GM18907 (cell line): ENCODE data around the gene CCDC27.
A peak's percentile ranks its signal among the peaks of the same experiment; 100 is the strongest.
"Not testable (repeated sequence)": the region's sequence is repeated elsewhere in the genome, so short reads cannot be mapped to it uniquely, and the experiment has no call there.

Experiments used
- ATAC-seq: cut with Tn5 transposase; IDR thresholded peaks from one replicate; pipeline ENCODE4 v1.9.1; 2021; ENCODE audit warnings: mild to moderate bottlenecking, moderate library complexity; ENCODE audit not compliant: unreplicated experiment

Gene CCDC27

GRCh38 chr1:3788756-3789420 is 36.6 kb downstream of the CCDC27 start:
- ATAC-seq: no peak

DNA sequence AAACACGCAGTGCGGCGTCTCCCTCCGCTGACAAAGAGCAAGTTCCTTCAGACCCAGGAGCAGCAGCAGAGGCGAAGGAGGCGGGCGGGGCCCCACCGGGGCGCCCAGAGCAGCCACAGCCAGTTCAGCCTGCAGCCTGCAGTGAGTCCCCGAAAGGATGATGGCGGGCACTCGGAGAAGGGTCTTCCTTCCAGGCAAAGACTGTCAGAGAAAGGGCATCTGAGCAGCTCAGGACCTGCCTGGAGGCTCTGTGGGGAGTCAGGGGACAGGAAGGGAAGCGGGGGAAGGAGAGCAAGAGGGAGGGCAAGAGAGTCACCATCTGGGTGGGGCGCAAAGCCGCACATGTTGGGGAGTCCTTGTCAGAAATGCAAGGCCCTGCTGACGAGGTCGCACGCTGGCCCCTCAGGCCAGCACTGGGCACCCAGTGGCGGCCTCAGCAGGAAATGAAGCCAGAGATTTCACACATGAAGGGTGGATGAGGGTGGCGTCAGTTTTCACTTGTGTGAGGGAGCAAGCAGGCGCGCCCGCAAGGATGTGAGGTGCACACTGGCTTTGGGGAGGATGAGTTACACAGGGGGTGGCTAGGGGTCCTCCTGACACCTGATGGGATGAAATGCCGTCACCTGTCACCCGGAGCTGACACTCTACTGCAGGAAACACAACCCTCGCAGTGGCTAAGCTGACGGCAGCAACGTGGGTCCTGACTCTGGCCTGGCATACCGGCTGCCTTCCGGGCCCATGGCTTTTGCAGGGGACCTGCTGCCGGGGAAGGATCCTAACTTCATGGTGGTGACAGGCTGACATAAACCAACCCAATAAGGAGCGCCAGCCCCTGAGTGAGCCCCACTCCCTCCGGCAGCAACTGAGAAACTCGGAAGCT is 37.4 kb downstream of the CCDC27 start:
- no peak for ATAC-seq

DNA sequence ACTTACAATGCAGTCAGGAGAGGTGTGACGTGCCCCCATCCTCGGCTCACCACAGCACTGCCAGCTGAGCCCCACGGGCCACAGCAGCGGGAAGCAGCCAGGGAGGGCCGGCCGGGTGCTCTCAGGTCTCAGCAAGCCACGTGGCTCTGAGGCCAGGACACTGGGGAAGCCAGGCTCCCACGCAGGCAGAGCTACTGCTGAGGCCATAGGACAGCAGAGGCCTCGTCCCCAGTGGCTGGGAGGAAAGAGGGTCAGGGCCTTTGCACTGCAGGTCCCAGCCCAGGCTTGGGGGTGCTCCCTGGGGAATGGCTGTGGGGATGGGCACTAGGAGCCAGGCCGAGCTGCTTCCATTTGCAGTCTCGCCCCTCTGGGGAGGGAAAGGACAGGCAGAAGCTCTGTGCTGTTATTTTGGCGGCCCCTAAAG is 38.3 kb downstream of the CCDC27 start:
- ATAC-seq: no peak

DNA sequence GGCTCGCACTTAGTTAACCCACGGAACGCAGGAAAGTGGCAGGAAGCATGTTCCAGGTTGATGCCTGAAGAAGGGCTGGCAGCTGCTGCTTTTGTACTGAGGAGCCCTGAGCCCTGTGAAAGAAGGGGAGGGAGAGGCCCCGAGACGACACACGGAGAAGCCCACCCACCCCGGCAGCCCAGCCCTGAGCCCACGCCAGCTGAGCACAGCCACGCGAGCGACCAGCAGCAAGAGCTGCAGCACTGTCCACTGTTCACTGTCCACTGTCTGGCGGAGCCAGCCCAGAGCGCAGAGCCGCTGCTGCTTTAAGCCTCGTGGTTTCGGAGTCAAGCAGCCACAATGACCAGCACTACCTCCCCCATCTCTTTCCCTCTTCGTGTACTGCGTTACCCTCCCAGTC is 38.7 kb downstream of the CCDC27 start:
- ATAC-seq: no peak

- ATAC-seq: peak; percentile 19
Observed at GRCh38 chr1:3795453-3796214, 43.4 kb downstream of the CCDC27 start.

- ATAC-seq: peak; percentile 94
Observed at GRCh38 chr1:3796215-3797061, 44.2 kb downstream of the CCDC27 start, which contains the start of gene LRRC47. Gene LRRC47 (minus strand): TSS chr1:3796498. CDS start chr1:3796476, 22 bp downstream.

DNA sequence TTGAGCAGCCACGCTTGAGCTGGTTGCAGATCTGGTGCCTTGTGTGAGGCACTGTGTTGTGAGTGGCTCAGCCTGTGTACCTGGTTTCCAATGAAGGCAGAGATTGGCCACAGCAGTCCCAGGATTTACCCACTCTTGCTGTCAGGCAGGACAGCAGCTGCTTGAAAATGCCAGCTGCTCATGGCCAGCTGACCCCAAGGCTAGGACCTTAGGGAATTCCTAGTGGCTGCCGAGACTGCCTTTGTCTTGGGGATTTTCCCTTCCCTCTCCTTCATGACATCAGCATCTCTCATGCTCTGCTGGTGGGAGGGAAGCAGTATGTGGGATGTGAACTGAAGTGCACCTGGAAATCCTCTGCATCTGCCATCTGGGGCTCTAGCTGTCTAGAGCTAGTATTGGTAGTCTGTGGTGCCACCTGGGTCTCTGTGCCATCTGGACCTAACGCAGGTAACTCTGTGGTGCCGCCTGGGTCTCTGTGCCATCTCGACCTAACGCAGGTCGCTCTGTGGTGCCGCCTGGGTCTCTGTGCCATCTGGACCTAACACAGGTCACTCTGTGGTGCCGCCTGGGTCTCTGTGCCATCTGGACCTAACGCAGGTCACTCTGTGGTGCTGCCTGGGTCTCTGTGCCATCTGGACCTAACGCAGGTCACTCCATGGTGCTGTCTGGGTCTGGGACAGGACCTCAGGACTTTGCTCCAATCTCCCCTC is 47.9 kb downstream of the CCDC27 start:
- ATAC-seq: no peak

DNA sequence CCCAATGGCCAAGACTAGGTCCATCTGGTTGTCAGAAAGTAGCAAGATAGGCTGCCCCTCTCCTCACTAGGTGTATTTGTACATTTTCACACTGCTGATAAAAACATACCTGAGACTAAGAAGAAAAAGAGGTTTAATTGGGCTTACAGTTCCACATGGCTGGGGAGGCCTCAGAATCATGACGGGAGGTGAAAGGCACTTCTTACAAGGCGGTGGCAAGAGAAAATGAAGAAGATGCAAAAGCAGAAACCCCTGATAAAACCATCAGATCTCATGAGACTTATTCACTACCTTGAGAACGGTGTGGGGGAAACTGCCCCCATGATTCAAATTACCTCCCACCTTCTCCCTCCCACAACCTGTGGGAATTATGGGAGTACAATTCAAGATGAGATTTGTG is 48.5 kb downstream of the CCDC27 start:
- not testable (repeated sequence) for ATAC-seq

- no peak for ATAC-seq
Observed at GRCh38 chr1:3803905-3804626, 51.8 kb downstream of the CCDC27 start.

DNA sequence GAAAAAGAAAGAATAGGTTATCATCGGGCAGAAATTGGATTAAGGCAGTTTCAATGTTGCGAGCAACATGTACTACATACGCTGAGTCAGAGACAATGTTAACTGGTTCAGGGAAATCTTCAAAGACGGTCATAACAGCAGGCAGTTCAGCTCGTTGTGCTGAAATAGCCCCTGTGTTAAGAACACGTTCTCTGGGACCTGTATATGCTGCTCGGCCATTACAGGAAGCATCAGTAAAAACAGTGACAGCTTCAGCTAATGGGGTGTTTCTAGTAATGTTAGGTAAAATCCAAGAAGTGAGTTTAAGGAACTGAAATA is 52.3 kb downstream of the CCDC27 start:
- not testable (repeated sequence) for ATAC-seq

GRCh38 chr1:3805038-3805437 is 52.8 kb downstream of the CCDC27 start:
- ATAC-seq: no peak

DNA sequence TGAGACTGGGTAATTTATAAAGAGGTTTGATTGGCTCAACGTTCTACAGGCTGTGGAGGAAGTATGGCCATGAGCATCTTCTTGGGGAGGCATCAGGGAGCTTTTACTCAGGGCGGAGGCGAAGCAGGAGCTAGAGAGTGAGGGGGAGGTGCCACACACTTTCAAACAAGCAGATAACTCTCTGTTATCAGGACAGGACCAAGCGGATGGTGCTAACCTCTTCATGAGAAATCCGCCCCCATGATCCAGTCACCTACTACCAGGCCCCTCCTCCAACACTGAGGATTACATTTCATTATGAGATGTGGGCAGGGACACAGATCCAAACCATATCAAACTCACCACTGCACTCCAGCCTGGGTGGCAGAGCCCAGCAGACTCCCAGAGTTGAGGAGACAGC is 55.5 kb downstream of the CCDC27 start:
- ATAC-seq: no peak

GRCh38 chr1:3809680-3810079 is 57.4 kb downstream of the CCDC27 start:
- ATAC-seq: no peak

DNA sequence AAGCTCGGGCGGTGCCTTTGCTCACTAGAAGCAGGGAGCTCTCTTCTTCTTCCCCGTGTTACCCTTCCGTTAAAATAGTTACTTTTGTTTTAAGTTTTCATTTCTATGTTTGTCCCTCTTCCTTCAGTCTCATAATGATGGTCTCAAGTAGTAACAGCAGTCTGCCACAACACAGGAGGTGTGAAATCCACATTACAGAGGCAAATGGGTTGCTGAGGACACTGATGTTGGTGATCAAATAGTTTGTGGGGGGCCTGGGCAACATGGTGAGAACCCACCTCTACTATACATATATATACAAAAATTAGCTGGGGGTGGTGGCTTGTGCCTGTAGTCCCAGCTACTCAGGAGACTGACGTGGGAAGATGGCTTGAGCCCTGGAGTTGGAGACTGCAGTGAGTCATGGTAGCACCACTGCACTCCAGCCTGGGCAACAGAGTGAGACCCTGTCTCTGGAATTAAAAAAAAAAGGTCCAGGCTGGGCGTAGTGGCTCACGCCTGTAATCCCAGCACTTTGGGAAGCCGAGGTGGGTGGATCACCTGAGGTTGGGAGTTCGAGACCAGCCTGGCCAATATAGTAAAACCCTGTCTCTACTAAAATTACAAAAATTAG is 58.0 kb downstream of the CCDC27 start:
- ATAC-seq: not testable (repeated sequence)

DNA sequence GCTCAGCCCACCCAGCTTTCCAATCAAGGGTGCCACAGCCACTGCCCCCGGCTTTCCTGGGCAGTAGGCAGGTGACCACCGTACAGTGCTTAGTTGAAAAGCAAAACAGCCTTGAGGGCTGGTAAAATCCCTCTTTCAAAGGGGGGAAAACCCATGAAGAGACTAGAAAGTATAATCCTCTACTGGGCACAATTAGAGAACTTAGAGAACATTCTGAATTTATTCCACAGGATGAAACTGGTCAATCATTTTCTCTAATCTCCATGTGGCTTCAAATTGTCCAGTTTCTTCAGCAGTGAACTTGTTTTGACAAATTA is 59.3 kb downstream of the CCDC27 start:
- ATAC-seq: no peak

GRCh38 chr1:3814065-3814464 is 61.8 kb downstream of the CCDC27 start:
- ATAC-seq: no peak

GRCh38 chr1:3814771-3815561 is 62.7 kb downstream of the CCDC27 start:
- no peak for ATAC-seq
